WTC11 (cell line): Measurements from ENCODE around the gene SNX21.

ENCODE experiments used
- CTCF ChIP-seq: fragments of 200-600 bp; IDR thresholded peaks from 2 replicates; pipeline ENCODE4 v1.8.0; 2022; ENCODE audit warnings: antibody characterized with exemption
- E2F5 ChIP-seq: sonication (generic); formaldehyde crosslinking; IDR thresholded peaks from 2 replicates; pipeline ENCODE4 v1.8.1; 2022; ENCODE audit warnings: mild to moderate bottlenecking, moderate library complexity, missing genetic modification reagents

- TF ChIP-seq CTCF, result no peak
- TF ChIP-seq E2F5 (CRISPR knock-in tag), result no peak
Measured at GRCh38 chr20:45822857-45823256, 10.7 kb upstream of the SNX21 start.
